Measurements from ENCODE around the gene ACOT11.
"Not testable (repeated sequence)": the region's sequence is repeated elsewhere in the genome, so short reads cannot be mapped to it uniquely, and the experiment has no call there.

ACOT11 gene

GRCh38 chr1:54611621-54612020 is 63.6 kb downstream of the ACOT11 start:
- no peak for DNase-seq

GRCh38 chr1:54614024-54614423 is 66.0 kb downstream of the ACOT11 start:
- DNase-seq = no peak

- no peak for DNase-seq
Measured at GRCh38 chr1:54614563-54614962, 66.5 kb downstream of the ACOT11 start.

DNA sequence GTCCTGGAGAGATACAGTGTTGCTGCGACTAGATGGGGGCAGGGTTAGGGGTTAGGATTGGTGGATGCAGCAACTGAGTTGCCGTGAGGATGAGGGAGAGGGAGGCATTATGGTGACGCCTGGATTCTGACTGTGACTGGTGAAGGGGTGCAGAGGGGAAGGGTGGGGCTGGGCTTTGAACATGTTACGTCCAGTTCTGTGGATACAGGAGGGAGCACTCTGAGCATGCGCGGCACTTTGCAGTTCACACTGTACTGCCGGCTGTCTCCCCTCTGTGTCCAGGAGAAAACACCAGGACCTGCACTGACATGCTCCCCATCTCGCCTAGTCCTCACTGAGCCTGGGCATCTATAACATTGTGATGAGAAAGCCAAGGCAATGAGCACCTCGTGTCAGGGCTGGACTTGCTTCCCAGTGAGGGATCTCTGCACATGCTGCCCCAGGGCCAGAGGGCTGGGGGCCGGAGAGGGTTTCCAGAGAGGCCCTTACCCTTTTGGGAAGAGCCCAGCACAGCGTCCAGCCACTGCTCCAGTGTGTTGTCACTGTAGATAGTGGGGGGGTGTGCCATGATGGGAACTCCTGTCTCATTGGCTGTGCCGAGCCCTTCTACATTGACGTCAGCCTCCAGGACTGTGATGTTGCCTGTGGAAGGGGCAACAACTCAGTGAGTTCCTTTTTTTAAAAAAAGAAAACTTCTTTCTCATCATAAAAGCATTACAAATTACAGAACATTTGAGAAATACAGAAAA is 67.7 kb downstream of the ACOT11 start:
- no peak for DNase-seq

DNA sequence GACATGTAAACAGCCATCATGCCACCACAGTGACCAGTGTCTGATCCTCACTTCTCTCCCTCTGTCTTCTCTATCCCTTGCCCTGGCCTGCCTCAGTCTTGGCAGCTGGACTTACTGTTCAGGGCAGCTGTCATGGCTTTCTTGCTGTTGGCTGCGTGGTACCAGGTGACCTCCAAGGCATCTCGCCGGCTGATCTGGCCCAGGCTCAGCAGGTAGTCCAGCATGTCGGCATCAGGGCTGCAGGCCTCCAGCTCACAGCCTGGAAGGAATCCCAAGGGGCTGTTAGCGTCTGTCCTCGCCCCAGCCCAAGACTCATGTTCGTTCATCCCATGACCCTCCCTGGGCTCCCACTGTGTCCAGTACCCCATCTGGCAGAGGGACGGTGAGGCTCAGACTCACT is 71.7 kb downstream of the ACOT11 start:
- no peak for DNase-seq

- DNase-seq = no peak
Measured at GRCh38 chr1:54623216-54624007, 75.4 kb downstream of the ACOT11 start, which contains the start of gene FAM151A. FAM151A (minus strand) TSS chr1:54623525; CDS start chr1:54623395, 130 bp downstream.

DNA sequence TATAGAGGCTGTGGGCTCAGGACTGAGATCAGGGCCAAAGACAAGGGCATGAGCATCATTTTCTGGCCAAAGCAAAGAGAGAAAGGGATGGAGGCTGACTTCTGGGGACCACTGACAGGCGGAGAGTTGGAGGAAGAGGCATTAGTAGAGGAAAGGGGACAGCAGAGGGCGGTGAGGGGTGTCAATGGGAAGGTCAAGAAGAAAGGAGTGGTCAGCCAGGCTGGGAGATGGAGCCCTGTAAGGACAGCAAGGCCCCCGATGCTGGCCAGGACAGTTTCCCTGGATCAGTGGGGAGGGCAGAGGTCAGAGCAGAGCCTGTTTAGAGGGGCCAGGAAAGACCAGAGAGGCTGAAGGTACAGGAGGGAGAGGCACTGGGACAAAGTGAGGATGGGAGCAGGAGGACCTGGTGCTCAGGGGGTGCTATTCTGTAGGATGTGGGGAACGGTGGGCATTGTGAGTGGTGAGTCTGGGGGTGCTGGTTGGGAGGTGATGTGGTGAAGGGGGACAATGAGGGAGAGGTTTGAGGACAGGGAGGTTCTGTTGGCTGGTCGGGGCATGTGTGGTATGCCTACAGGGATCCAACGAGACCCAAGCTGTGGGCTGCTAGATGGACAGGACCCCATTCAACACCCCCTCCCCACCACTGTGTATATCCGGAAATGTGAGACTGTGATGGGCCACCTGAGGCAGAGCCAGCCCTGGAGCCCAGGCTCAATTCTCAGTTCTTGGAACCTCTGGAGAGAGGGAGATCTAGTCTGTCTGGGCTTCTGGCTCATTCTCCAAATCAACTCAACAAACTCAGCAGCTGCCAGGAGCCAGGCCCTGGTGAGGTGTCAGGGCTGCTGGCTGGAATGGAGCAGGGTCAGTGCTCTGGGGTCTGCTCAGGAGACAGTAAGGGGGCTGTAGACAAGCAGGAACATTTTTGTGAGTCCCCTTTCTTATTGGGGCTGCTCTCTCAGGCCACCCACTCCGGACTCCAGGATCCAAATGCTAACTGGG is 76.7 kb downstream of the ACOT11 start:
- DNase-seq = no peak

GRCh38 chr1:54627196-54627595 is 79.2 kb downstream of the ACOT11 start:
- no peak for DNase-seq

GRCh38 chr1:54635804-54636203 is 87.8 kb downstream of the ACOT11 start:
- DNase-seq = not testable (repeated sequence)

DNA sequence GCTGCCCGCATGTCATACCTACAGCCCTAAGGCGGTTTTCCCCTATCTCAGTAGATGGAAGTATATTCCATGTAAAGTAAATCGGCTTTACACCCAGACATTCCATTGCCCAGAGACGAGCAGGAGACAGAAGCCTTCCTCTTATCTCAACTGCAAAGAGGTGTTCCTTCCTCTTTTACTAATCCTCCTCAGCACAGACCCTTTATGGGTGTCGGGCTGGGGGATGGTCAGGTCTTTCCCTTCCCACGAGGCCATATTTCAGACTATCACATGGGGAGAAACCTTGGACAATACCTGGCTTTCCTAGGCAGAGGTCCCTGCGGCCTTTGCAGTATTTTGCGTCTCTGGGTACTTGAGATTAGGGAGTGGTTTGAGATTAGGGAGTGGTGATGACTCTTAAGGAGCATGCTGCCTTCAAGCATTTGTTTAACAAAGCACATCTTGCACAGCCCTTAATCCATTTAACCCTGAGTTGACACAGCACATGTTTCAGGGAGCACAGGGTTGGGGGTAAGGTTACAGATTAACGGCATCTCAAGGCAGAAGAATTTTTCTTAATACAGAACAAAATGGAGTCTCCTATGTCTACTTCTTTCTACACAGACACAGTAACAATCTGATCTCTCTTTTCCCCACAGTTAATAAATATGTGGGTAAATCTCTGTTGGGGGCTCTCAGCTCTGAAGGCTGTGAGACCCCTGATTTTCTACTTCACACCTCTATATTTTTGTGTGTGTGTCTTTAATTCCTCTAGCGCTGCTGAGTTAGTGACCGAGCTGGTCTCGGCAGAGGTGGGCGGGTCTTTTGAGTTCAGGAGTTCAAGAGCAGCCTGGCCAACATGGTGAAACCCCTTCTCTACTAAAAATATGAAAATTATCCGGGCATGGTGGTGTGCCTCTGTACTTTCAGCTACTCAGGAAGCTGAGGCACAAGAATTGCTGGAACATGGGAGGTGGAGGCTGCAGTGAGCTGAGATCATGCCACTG is 88.7 kb downstream of the ACOT11 start:
- not testable (repeated sequence) for DNase-seq

- no peak for DNase-seq
Measured at GRCh38 chr1:54640361-54640760, 92.3 kb downstream of the ACOT11 start.

- no peak for DNase-seq
Measured at GRCh38 chr1:54640863-54641836, 93.1 kb downstream of the ACOT11 start, which contains the start of gene MROH7. MROH7 (plus strand) TSS chr1:54641786; CDS start chr1:54652927, 11,141 bp downstream.

GRCh38 chr1:54643736-54644135 is 95.7 kb downstream of the ACOT11 start:
- no peak for DNase-seq

DNA sequence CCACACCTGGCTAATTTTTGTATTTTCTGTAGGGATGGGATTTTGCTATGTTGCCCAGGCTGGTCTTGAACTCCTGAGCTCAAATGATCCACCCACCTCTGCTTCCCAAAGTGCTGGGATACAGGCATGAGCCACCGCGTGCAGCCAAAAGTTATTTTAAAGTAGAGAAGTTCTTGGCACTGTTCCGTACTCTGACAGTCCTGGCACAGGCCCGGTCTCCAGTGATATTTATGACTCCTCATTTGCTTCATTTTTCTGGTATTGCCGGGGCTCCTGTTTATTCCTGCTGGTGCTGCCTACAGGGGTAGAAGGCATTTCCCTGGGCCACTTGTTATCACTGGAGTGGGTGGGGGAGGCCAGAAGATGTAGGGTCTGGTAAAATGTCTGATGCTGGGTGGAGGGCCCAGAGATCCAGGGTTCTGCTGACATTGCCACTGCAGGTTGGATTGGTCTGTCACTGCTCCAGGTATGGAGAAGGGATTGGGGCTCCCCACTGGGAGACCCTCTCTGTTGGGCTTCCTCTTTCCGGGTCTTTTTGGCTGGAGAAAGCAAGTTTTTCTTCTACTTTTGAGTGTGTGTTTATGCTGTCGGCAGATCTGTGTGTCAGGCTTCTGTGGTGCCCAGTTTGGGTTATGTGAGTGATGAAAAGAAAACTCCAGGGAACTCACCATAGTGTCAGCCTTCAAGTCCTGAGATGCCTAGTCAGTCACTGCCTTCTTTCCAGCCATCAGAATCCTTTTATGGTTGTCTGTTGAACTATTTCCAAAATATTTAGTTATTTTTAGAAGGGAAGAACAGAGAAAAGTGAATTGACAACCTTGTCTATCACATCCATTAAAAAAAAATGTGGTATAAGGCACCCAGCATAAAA is 98.0 kb downstream of the ACOT11 start:
- no peak for DNase-seq

DNA sequence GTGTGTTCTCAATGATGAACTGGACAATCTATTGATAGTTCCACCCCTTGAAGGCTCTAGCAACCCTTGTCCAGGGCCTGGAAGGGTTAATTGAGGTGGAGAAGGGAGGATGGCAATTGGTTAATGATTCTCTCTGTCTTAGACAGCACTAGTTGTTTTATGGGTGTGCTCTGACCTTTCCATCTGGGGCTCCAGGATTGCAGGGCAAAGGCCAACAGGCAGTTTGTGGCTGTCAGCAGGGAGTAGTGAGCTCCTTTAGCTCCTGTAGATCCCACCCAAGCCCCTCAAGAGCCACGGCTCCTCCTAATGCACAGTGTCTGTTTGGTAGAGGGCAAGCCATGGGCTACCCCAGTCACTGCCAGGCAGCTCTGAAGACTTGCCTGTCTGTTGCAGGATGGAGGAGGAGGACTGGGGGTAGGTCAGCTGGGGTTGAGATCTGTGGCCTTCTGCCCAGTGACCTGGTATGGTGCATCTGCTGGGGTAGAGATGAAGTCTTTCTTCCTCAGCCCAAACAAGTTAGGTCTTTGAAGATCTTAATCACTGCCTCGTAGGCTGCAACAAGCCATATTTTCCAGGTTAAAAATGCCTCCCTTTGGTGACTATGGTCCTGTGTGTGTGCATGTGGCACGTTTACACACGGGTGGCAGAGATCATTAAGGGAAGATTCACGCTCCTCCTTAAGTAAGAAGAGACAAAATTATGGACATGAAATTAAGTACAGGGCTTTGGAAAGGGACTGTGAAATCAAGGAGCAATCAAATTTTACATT is 101.3 kb downstream of the ACOT11 start:
- no peak for DNase-seq

DNA sequence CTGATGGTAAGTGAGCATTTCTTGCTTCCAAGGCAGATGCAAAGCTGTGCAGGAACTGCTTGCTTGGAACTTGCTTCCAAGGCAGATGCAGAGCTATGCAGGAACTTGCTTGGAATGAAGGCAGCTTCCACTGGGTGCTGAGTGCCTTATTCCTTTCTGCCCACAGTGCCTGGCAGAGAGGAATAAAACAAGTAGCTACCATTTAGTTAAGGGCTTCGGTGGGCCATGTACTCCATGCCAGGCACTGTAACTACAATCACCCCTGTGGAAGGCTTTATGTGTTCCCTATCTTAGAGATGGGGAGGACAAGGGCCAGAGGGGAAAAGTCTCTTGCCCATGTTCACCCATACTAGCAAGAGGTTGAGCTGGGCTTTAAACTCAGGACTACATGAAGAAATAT is 101.9 kb downstream of the ACOT11 start:
- DNase-seq = no peak

DNA sequence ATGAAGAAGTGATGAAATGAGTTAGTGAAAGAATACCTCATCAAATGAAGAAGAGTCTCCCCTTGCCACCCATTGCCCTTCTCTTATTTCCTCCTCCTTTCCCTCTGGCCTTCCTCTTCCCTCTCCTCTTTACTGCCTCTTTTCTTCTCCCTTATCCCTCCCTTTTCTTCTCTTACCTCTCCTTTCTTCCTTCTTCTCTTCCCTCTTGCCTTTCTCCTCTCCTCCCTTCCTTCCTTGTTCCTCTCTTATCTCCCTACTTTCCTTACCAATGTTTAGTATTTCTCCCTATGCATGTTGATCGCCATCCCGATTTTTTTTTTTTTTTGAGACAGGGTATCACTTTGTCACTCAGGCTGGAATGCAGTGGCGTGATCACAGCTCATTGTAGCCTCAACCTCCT is 102.4 kb downstream of the ACOT11 start:
- no peak for DNase-seq

GRCh38 chr1:54651608-54652007 is 103.6 kb downstream of the ACOT11 start:
- DNase-seq = no peak

Measured in central memory CD4-positive, alpha-beta T cell (primary cell).